HG03103 (cell line): Measurements from ENCODE around the gene ARHGAP21.

Experiments
- ATAC-seq: cut with Tn5 transposase; IDR thresholded peaks from one replicate; pipeline ENCODE4 v1.9.1; 2021; ENCODE audit warnings: low read depth; ENCODE audit not compliant: unreplicated experiment

The ARHGAP21 gene

GRCh38 chr10:24550680-24551079, 173.0 kb downstream of the ARHGAP21 start:
- no peak for ATAC-seq

GRCh38 chr10:24545585-24545984, 178.1 kb downstream of the ARHGAP21 start:
- ATAC-seq = no peak

DNA sequence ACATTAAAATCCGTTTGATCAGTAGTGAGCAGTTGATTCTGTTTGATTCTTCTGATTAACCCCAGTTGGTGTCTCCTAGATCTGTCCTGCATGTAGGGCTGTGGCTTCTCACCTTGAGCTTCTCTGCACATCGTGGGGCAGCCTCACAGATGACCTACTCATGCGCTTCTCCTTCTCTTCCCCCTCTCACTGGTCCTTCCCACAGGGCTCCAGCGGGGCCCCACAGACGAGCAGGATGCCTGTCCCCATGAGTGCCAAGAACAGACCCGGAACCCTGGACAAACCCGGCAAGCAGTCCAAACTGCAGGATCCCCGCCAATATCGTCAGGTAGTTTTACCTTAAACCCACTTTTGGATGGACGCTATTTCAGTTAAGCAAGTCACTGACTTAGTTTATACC, 178.9 kb downstream of the ARHGAP21 start:
- no peak for ATAC-seq

DNA sequence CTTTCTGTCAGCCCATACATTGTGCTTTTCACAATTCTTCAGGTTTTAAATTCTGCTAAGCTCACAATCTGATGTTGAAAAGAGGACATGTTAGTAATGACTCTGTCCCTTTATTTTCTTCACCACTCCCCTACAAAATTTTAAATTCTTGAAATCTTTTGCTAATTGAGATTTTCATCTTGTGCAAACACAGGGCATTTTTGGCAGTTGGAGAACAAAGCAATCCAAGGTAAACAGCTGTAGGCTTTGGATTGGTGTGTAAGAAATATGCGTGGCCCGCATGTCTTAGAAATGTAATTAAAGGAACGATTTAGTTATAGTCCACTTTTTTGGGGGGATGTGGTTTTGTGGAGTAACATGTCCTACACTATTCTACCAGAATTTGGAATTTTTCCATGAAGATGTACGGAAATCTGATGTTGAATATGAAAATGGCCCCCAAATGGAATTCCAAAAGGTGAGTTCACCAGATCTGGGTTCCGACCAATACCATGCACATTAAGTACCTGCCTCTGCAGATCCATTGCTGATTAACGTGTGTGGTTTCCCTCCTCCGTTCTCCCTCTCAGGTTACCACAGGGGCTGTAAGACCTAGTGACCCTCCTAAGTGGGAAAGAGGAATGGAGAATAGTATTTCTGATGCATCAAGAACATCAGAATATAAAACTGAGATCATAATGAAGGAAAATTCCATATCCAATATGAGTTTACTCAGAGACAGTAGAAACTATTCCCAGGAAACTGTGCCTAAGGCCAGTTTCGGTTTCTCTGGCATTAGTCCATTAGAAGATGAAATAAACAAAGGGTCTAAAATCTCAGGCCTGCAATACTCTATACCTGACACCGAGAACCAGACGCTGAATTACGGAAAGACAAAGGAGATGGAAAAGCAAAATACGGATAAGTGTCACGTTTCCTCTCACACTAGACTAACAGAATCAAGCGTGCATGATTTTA, 181.1 kb downstream of the ARHGAP21 start:
- ATAC-seq = no peak

DNA sequence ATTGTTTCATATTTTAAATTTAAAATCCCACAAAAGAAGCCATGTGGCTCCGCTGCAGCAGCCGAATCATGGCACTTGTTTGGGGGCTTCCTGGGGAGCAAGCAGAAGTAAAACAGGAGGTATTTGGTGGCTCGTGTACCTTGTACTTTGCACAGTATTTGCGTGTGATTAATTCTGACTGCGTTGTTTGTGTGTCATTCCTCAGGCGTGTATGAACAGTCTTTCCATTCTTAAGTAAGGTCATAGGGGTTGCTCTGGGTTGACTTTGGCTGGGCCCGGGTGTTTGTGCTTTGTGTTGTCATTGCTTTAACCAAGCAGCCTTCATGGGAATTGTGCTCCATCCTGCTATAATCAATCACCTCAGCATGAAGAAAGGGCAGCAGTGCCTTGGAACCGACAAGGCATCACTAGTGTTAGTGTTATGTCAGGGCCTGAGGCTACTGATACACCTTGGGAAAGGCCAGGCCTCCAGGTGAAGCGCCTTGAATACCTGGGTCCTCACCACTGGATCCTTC, 182.4 kb downstream of the ARHGAP21 start:
- ATAC-seq = no peak

DNA sequence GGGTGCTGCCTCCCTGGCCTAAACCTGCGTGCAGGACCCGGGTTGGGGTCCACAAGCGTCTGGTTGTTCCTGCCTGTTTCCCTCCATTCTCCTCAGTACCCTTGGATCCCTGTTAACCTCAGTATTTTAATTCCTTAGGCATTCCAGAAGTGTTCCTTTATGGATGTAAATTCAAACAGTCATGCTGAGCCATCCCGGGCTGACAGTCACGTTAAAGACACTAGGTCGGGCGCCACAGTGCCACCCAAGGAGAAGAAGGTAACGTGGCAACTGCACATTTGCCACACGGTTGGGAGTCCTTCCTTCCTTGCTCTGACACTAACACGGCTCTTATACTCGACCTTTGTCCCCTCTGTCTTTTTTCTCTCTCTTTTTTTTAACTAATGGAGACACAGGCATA, 187.1 kb downstream of the ARHGAP21 start:
- no peak for ATAC-seq

GRCh38 chr10:24533981-24534380, 189.7 kb downstream of the ARHGAP21 start:
- no peak for ATAC-seq
